Measurements from ENCODE around the gene SHC3.
"Not testable (repeated sequence)": the region's sequence is repeated elsewhere in the genome, so short reads cannot be mapped to it uniquely, and the experiment has no call there.

Gene SHC3

GRCh38 chr9:89177944-89178829, at the start of gene SHC3:
TSS of gene SHC3 (minus strand) at chr9:89178818. CDS start at chr9:89178460, 358 bp downstream.
- DNase-seq: no peak

- DNase-seq: no peak
These were observed 47.4 kb upstream of the SHC3 start for GRCh38 chr9:89225991-89226471.

- no peak for DNase-seq
These were observed 47.0 kb upstream of the SHC3 start for GRCh38 chr9:89225587-89225986.

GRCh38 chr9:89225036-89225435, 46.4 kb upstream of the SHC3 start:
- DNase-seq: no peak

GRCh38 chr9:89224633-89225032, 46.0 kb upstream of the SHC3 start:
- no peak for DNase-seq

- DNase-seq: no peak
These were observed 44.9 kb upstream of the SHC3 start for GRCh38 chr9:89223396-89223977.

- no peak for DNase-seq
These were observed 41.0 kb upstream of the SHC3 start for GRCh38 chr9:89219637-89220036.

- no peak for DNase-seq
These were observed 39.7 kb upstream of the SHC3 start for GRCh38 chr9:89218040-89218928.

- DNase-seq: no peak
These were observed 36.7 kb upstream of the SHC3 start for GRCh38 chr9:89215342-89215741.

GRCh38 chr9:89213396-89213880, 34.8 kb upstream of the SHC3 start:
- no peak for DNase-seq

- DNase-seq: no peak
These were observed 33.6 kb upstream of the SHC3 start for GRCh38 chr9:89212171-89212570.

- DNase-seq: not testable (repeated sequence)
These were observed 30.7 kb upstream of the SHC3 start for GRCh38 chr9:89209311-89209710.

- no peak for DNase-seq
These were observed 28.4 kb upstream of the SHC3 start for GRCh38 chr9:89207026-89207425.

- no peak for DNase-seq
These were observed 26.2 kb upstream of the SHC3 start for GRCh38 chr9:89204801-89205200.

GRCh38 chr9:89195131-89195797, 16.6 kb upstream of the SHC3 start:
- no peak for DNase-seq

GRCh38 chr9:89194421-89195130, 16.0 kb upstream of the SHC3 start:
- no peak for DNase-seq

- DNase-seq: no peak
These were observed 12.4 kb upstream of the SHC3 start for GRCh38 chr9:89191004-89191403.

GRCh38 chr9:89189215-89189614, 10.6 kb upstream of the SHC3 start:
- no peak for DNase-seq

GRCh38 chr9:89187950-89188349, 9.3 kb upstream of the SHC3 start:
- no peak for DNase-seq

GRCh38 chr9:89187541-89187940, 8.9 kb upstream of the SHC3 start:
- no peak for DNase-seq

- DNase-seq: no peak
These were observed 8.3 kb upstream of the SHC3 start for GRCh38 chr9:89186960-89187359.

- no peak for DNase-seq
These were observed 7.4 kb upstream of the SHC3 start for GRCh38 chr9:89185980-89186379.
